HG02885 (cell line): ENCODE measurements around the gene DIP2B.
"Not testable (repeated sequence)": the region's sequence is repeated elsewhere in the genome, so short reads cannot be mapped to it uniquely, and the experiment has no call there.

ENCODE experiments used
- ATAC-seq: cut with Tn5 transposase; IDR thresholded peaks from one replicate; pipeline ENCODE4 v1.9.1; 2021; ENCODE audit warnings: mild to moderate bottlenecking; ENCODE audit not compliant: unreplicated experiment, poor library complexity

DIP2B gene

DNA sequence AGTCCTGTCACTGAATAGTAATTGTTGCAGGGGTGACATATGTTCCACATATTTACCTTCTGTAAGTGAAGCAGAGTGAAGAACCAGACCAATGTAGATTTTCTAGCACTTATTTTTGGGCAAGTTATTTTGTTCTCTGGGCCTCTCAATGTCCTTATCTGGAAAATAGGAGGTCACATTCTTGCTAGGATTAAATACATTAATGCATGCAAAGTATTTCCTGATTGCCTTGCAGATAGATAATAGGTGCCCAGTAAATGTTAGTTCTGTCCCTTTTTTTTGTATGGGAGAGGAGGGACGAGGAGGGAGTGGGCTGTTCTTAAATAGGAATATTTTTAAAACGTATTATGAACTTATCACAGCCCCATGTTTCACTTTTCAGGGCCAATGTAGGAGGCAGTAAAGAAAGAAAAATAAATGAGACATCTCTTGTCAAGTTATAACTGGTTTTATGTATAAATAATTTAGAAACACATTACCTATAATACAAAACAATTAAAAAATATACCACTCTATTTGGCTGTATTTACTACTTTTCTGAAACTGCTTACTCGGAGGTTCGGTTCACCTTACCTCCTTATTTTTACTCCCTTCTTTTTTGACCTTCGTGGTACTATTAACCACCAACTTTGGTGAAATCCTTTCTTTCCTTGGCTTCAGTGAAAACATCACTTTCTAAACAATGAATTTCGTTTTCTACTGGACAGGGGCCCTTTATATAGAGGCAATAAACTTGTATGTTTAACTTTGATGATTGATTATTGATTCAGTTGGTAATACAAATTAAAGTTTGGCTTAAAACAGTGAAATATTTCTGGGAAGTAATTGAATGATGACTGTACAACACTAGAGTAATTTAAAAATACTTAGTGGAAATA is 41.9 kb downstream of the DIP2B start:
- no peak for ATAC-seq

DNA sequence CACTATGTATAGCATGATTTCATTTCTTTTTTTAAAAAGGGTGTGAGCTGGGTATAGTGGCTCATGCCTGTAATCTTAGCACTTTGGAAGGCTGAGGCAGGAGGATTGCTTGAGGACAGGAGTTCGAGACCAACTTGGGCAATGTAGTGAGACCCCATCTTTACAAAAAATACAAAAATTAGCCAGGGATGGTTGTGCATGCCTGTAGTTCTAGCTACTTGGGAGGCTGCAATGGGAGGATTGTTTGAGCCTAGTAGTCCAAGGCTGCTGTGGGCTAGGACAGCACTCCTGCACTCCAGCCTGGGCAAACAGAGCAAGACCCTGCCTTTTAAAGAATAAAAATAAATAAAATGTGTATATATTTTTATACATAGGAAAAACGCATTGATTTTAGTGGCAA is 43.0 kb downstream of the DIP2B start:
- ATAC-seq: no peak

DNA sequence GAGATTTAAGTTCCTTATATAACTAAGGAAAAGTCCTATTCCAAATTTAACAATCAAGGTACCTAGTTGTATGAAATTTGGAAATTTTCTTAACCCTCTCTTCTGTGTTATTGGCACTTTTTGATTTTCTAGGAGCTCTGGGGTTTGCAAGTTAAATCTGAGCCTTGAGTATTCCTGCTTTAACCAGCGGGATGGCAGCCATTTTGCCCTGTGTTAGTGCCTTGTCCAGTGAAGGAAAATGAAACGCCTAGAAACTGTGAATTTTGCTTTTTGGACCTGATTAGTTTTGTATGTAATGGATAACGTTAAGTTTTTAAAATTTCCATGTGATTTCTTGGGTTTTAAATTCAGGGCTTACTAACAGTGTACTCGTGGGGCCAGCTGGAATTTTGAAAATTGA is 45.1 kb downstream of the DIP2B start:
- no peak for ATAC-seq

DNA sequence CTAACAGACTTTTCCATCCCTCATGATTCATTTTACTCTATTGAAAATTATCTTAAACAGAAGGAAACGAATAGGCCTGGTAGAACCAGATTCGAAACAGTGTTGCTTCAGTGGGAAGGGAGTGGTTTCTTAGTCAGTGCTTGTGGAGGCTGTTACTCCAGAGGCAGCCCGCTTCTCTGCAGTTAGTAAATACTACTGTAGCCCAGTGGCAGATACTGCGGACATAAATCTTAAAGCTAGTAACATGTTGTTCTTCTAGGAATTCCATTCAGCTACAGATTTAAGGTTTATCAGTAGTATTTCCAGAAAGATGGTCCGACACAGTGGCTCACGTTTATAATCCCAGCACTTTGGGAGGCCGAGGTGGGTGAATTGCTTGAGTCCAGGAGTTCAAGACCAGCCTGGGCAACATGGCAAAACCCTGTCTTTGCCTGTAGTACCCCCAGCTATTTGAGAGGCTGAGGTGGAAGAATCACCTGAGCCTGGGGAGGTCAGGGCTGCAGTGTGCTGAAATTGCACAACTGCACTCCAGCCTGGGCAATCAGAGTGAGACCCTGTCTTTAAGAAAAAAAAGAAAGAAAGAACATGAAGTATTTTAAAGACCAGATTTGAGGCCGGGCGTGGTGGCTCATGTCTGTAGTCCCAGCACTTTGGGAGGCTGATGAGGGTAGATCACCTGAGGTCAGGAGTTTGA is 45.9 kb downstream of the DIP2B start:
- ATAC-seq: no peak

DNA sequence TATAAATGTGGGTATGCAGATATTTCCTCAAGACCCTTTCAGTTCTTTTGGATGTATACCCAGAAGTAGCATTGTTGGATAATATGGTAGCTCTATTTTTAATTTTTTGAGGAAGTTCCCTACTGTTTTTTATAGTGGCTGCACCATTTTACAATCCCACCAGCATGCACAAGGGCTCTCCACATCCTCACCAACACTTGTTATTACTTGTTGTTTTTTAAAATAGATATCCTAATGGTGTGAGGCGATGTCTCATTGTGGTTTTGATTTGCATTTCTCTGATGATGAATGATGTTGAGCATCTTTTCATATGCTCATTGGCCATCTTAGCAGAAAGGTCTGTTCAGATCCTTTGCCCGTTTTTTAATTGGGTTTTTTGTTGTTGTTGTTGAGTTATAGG is 47.1 kb downstream of the DIP2B start:
- ATAC-seq: no peak

DNA sequence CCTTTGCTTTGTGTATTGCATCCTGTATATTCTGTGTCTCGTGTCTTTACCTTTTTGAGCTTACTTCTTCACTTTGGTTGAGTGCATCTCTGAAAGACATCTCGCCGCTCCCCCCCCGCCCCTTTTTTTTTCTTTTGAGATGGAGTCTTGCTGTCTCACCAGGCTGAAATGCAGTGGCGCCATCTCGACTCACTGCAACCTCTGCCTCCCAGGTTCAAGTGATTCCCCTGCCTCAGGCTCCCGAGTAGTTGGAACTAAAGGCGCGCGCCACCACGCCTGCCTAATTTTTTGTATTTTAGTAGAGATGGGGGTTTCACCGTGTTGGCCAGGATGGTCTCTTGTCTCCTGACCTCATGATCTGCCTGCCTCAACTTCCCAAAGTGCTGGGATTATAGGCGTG is 49.9 kb downstream of the DIP2B start:
- no peak for ATAC-seq

DNA sequence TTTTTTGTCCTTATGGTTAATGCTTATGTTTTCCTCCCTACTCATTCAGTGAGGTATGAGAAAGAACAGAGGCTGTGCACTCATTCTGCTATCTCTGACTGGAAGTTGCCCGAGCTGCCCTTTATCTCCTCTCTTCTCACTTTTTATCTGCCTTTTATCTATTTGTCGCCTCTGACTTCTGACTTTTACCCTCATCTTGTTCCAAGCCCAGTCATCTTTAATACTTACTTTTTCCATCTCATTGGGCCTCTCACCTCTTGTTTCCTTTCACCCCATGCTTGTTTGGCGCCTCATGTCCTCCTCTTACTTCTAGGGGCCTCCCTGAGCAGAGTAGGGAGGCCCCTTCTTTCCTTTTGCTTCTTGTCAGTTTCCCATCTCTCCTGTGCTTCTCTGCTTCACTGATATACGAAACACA is 50.7 kb downstream of the DIP2B start:
- no peak for ATAC-seq

DNA sequence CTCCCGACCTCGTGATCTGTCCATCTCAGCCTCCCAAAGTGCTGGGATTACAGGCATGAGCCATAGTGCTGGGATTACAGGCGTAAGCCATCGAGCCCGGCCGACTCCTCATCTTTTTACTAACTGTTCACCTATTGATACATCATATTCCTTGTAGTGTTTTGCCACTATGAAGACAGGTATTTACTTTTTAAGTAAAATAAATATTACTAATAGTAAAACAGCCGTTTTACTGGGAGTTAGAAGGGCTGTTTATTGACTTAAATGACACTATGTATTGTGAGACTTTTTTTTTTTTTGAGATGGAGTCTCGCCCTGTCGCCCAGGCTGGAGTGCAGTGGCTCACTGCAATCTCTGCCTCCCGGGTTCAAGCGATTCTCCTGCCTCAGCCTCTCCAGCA is 51.5 kb downstream of the DIP2B start:
- no peak for ATAC-seq

DNA sequence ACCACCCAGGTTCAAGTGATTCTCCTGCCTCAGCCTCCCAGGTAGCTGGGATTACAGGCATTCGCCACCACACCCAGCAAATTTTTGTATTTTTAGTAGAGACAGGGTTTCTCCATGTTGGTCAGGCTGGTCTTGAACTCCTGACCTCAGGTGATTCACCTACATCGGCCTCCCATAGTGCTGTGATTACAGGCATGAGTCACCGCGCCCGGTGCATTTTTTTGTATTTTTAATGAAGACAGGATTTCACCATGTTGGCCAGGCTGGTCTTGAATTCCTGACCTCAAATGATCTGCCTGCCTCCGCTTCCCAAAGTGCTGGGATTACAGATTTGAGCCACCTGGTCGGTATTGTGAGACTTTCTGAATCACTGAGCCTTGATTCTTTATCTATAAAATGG is 52.0 kb downstream of the DIP2B start:
- ATAC-seq: not testable (repeated sequence)

DNA sequence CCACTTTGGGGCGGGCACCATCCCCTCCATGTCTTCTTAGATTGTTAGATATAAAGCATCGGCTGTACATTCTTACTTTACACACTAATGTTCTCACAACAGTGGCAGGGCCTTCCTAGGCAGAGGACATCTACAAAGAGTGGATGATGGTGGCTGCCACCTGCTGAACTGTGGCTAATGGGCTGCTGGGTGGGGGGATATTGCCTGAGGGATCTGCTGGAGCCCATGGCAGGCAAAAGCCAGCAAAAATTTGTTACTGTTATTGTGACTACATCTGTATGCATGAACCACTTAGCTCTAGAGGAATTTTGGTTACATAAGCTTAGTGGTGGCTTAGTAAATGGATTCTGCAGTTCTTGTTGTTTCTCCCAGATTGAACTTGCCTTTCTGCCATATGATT is 52.6 kb downstream of the DIP2B start:
- ATAC-seq: no peak

DNA sequence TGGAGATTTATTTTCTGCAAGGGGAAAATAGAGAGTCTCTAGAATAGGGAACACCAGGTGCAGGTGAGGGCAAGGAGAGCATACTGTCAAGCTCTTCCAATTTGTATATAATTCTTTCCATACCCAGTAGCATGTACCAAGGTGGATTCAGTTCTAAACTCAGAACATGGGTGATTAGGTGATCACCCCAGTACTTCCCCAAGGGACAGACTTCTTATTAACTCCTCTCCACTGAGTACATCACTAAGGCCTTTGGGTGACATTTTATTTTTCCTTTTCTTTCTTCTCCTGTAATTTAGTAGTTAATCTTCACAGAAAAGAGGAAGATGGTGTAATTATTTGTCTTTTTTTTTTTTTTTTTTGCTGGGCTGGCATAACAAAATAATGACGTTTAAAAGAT is 54.2 kb downstream of the DIP2B start:
- no peak for ATAC-seq

DNA sequence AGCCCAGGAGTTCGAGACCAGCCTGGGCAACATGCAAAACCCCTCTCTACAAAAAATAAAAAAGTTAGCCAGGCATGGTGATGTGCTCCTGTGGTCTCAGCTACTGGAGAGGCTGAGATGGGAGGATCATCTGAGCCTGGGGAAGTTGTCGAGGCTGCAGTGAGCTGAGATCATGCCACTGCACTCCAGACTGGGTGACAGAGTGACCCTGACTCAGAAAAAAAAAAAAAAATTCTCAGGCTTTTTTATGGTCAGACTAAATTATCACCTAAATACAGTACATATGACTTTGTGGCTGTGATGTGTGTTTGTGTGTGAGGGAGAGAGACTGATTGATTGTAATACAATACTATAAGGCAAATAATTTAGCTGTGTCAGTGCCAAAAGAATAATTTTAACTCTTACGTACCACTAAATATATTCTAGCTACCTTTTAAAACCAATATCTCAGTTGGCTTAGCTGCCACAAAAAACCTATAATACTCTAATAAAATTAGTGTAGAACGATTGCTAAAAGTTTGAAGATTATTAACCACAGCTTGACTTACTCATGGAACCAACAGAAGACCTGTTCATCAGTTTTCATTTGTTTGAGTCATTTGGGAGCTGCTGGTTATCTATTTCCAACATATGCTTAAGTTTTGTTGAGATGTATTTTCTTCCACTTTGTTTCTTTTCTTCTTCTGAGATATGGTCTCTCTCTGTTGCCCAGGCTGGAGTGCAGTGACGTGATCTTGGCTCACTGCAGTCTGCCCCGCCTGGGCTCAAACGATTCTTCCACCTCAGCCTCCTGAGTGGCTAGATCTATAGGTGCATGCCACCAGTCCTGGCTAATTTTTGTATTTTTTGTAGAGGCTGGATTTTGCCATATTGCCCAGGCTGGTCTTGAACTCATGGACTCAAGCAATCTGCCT is 58.0 kb downstream of the DIP2B start:
- no peak for ATAC-seq

DNA sequence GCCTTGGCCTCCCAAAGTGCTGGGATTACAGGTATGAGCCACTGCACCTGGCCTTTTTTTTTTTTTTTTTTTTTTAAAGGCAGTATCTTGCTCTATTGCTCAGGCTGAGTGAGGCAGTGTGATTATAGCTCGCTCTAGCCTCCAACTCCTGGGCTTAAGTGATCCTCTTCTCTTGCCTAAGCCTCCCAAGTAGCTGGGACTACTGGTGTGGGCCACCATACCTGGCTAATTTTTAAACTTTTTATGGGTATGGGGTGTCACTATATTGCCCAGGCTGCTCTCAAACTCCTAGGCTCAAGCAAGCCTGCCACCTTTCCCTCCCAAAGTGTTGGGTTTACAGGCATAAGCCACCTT is 58.6 kb downstream of the DIP2B start:
- no peak for ATAC-seq

DNA sequence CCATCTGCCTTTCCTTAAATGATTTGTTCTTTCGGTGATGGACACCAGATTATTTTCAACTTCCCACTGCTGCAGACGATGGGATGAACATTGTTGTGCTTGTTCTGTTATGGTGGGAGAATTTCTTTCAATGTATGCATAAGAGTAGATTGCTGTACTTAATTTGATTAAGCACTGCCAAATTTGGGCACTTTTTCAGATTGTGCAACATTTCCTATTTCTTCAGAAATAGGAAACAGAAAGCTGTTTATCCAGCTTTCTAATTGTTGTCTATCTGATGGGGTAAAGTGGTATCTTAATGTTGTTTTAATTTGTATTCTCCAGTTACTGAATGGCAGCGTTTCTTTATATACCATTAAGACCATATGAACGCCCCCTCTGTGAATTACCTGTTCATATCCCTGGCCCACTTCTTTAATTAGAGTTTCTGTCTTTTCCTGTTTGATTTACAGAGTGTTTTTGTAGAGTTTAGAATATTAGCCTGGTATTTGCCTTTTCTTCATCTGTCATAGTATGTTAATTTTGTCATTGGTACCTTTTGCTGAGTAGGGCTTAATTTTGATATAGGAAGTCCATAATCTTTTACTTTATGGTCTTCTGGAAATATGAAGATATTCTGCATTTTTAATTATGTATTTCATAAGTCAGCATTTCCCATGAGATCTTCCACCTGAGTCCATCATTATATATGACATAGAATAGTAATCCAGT is 59.6 kb downstream of the DIP2B start:
- ATAC-seq: no peak

DNA sequence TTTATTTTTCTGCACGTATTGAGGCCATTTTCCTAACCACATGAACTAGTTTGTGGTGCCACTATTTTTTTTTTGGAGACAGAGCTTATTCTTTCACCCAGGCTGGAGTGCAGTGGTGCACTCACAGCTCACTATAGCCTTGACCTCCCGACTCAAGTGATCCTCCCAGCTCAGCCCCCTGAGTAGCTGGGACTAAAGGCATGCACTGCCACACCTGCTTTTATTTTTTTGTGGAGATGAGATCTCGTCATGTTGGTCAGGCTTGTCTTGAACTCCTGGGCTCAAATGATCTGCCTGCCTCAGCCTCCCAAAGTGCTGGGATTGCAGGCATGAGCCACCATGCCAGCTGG is 60.1 kb downstream of the DIP2B start:
- no peak for ATAC-seq

DNA sequence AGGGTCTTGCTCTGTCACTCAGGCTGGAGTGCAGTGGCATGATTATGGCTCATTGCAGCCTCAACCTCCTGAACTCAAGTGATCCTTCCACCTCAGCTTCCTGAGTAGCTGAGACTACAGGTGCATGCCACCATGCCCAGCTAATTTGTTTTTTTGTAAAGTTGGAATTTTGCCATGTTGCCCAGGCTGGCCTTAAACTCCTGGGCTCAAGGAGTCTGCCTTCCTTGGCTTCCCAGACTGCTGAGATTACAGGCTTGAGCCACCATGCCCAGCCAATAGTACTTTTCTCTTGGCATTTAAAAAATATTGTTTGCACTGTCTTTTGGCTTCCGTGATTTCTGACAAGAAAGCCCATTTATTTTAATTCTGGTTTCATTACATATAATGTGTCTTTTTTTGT is 61.3 kb downstream of the DIP2B start:
- ATAC-seq: no peak

DNA sequence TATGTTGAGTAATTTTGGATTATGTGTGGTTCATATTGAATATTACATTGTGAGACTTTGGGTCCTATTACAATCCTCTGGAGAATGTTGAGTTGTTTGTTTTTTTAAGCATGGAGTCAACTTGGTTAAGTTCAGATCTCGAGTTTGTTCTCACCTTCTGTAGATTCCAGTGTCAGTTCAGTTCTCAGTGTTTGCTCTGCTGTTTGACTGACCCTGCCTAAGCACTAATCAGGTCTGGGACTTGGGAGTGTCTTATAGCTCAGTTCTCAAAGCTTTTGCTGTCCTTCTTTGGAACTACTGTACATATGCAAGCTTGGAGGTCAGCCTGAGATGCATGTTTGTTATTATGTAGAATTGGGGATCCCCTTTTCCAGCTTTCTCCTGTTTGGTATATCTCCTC is 63.1 kb downstream of the DIP2B start:
- ATAC-seq: no peak

DNA sequence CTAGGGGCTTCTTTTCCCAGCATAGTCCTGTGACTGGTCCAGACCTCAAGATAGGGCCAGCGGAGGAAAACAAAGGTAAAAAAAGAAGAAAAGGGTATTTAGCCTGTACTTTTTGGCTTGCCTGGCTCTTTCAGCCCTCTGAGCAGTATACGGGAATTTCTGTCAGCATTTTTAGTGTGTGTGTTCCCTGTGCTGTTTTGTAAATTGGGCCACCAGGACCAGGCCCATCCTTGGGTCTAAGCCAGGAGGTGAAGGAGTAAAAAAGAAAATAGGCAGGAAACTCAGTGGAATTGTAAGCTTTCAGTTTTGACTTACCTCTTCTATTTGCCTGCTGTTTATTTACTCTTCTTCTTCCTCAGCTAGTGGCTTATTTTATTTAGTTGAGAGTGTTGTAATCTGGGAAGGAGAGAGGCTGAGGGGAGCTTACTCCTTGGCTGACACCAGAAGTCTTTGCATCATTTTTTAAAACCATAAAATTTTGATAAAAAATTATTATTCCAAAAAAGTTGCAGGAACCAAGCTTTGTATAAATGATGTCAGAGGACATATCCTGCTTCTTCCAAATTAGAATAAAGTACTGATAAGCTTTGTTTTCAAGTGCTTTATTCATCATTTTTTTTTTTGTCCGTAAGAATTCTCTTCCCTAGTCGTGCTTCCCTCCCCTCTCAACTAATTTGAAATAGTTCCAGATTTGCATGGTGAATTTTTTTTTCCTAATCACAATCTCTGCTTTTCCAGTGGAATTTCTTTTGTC is 63.7 kb downstream of the DIP2B start:
- ATAC-seq: no peak

DNA sequence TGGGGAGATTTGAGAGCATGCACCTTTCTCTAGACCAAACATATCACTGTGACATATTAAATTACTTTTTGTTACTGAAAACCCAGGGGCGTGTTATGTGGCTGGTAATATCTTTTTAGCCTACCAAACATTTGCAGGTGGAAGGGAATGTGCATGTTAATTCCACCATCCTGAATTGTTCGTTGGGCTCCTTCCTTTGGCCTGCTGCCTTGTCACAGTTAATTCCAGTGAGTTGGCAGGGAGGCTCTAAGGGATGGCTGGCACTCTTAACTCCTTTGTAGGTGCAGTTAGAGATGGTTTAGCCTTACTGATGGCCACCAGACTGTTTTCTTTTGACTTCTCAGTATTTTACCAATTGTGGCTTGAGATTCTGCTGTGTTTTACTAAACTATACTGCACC is 64.5 kb downstream of the DIP2B start:
- no peak for ATAC-seq

DNA sequence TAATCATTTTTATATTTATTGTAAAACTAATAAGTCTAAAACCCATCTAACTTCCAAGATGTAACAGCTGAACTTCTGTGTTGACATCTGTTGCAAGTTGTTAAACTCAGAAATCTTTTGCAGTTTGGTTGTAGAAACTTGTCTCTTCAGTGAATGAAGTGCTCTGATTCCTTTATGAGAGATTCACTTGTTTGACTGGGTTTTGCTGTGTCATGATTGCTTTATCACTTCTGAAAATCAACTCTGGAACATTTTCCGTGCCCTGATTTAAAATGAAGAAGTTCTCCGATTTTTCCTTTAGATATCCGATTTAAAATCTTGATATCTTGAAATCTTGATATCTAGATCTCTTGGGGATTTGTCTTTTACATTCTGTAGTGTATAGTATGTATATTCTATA is 65.1 kb downstream of the DIP2B start:
- ATAC-seq: no peak
